ENCODE results near the gene SPINK8. TPM values are rescaled to one million over a fixed set of nuclear protein-coding genes. Genes with fewer than 3 reads are reported as not detected.

Gene SPINK8
- total RNA-seq, 1 donor from 2014 or later, result not detected

GRCh38 chr3:48314542-48314941 is 18.9 kb downstream of the SPINK8 start:
- Histone ChIP-seq H3K27me3 (no peaks in the 10 kb centered on the region), H3K36me3 (no peaks in the 10 kb centered on the region), H3K27ac (no peak overlapping the region), H3K9me3 (peaks cover 3 to 14% of the 10 kb centered on the region in 2 donors), H3K4me1 (no peaks in the 10 kb centered on the region), H3K4me3 (no peak overlapping the region)
- TF ChIP-seq CTCF (IDR thresholded peaks at IDR 0.05), result no peak
- no peak for DNase-seq (ENCODE audit: low spot score in 2 of 2)
- intact Hi-C loops (cut with DNase I), result no loop called here

GRCh38 chr3:48306860-48307530 is 26.5 kb downstream of the SPINK8 start:
- intact Hi-C loops (cut with DNase I), result no loop called here
- Histone ChIP-seq H3K36me3 (no peaks in the 10 kb centered on the region), H3K4me3 (no peak overlapping the region), H3K4me1 (peaks cover 0 to 4% of the 10 kb centered on the region in 2 donors), H3K27me3 (no peaks in the 10 kb centered on the region), H3K27ac (no peak overlapping the region), H3K9me3 (no peaks in the 10 kb centered on the region)
- no peak for DNase-seq (ENCODE audit: low spot score in 2 of 2)
- no peak for TF ChIP-seq CTCF (IDR thresholded peaks at IDR 0.05)

- TF ChIP-seq CTCF (IDR thresholded peaks at IDR 0.05), result no peak
- H3K27me3 ChIP-seq, result no peaks in the 10 kb centered on the region
These were observed 27.2 kb downstream of the SPINK8 start for GRCh38 chr3:48306290-48306689.

GRCh38 chr3:48305396-48305795 is 28.1 kb downstream of the SPINK8 start:
- Histone ChIP-seq H3K4me1 (peaks cover 0 to 4% of the 10 kb centered on the region in 2 donors), H3K36me3 (no peaks in the 10 kb centered on the region), H3K4me3 (no peak overlapping the region), H3K27me3 (no peaks in the 10 kb centered on the region), H3K27ac (no peak overlapping the region), H3K9me3 (no peaks in the 10 kb centered on the region)
- no peak for TF ChIP-seq CTCF (IDR thresholded peaks at IDR 0.05)
- no peak for DNase-seq (ENCODE audit: low spot score in 2 of 2)
- intact Hi-C loops (cut with DNase I), result no loop called here

More at GRCh38 chr3:48306290-48306689, 27.2 kb downstream of the SPINK8 start:
- H3K36me3 ChIP-seq, result no peaks in the 10 kb centered on the region
- H3K27ac ChIP-seq, result no peak overlapping the region
- H3K4me1 ChIP-seq, result peaks cover 0 to 4% of the 10 kb centered on the region in 2 donors
- no peaks in the 10 kb centered on the region for H3K9me3 ChIP-seq
- intact Hi-C loops (cut with DNase I), result no loop called here
- H3K4me3 ChIP-seq, result no peak overlapping the region
- DNase-seq (ENCODE audit: low spot score in 2 of 2), result no peak

- Histone ChIP-seq H3K9me3 (no peaks in the 10 kb centered on the region), H3K4me1 (peaks cover 0 to 8% of the 10 kb centered on the region in 2 donors), H3K4me3 (no peak overlapping the region), H3K36me3 (peaks cover 2% of the 10 kb centered on the region in 2 donors), H3K27me3 (no peaks in the 10 kb centered on the region), H3K27ac (no peak overlapping the region)
- no peak for TF ChIP-seq CTCF (IDR thresholded peaks at IDR 0.05)
- DNase-seq (ENCODE audit: low spot score in 2 of 2), result no peak
- intact Hi-C loops (cut with DNase I), result loop anchor here (5.0 kb wide), 1 partner anchor 134 kb away; no protein-coding TSS in a partner anchor
These were observed 30.4 kb downstream of the SPINK8 start for GRCh38 chr3:48303021-48303420.
